EH (cell line): ENCODE measurements around the gene DTL.

ENCODE experiments used
- DNase-seq: peaks from one replicate; pipeline ENCODE4 v3.0.0-alpha.2; 2015; ENCODE audit warnings: low read depth

Gene DTL

DNA sequence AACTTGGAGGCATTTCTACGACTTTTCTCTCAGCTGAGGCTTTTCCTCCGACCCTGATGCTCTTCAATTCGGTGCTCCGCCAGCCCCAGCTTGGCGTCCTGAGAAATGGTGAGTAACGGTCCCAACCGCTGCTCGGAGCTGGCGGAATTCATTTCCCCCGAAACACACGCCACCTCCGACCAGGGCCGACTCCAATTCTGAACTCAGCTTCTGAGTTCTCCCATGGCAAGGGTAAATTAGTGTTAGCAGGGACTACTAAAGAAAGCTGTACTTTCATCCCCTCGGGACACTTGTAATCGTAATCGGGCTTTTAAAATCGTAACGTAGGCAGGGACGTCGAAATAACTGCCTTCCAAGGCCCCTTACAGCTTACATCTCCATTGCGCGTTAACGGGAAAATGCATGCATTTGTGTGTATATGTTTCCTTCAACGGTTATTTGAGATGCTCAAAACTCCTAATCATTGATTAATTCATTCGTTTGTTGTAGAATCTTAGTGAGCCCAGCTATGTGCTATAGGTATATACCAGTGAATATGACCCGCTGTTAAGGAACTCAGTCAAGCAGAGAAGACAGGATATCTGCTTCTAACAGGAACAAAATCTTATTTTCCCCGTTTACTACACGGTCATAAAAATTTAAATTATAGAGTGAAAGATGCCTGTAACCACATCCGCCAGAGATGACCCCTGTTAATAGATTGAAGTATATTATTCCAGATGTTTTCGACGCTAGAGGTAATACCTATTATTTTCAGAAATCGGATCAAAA is 472 bp downstream of the DTL start:
- no peak for DNase-seq

DNA sequence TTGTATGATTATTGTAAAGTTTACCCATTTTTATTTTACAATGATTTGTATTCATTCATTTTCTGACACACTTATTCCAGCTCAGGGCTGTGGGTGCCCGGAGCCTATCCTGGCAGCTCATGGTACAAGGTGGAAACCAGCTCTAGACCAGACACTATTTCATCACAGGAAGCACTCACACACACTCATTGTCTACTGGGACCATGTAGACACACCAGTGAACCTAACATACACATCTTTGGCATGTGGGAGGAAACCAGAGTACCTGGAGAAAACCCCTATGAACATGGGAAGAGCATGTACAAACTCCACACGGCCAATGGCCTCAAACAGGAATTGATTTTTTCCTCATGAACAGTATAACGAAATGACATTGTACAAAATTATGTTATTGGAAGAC is 2.4 kb downstream of the DTL start:
- DNase-seq, result no peak

DNA sequence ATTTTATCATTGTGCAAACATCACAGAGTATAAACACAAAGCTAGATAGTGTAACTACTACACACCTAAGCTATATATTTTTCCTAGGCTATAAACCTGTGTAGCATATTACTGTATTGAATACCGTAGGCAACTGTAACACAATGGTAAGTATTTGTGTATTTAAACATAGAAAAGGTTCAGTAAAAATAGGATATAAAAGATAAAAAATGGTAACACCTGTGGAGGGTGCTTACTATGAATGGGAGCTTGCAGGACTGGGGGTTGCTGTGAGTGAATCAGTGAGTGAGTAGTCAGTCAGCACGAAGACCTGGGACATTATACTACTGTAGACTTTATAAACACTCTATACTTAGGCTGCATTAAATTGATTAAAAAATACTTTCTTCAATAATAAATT is 4.1 kb downstream of the DTL start:
- DNase-seq, result no peak

DNA sequence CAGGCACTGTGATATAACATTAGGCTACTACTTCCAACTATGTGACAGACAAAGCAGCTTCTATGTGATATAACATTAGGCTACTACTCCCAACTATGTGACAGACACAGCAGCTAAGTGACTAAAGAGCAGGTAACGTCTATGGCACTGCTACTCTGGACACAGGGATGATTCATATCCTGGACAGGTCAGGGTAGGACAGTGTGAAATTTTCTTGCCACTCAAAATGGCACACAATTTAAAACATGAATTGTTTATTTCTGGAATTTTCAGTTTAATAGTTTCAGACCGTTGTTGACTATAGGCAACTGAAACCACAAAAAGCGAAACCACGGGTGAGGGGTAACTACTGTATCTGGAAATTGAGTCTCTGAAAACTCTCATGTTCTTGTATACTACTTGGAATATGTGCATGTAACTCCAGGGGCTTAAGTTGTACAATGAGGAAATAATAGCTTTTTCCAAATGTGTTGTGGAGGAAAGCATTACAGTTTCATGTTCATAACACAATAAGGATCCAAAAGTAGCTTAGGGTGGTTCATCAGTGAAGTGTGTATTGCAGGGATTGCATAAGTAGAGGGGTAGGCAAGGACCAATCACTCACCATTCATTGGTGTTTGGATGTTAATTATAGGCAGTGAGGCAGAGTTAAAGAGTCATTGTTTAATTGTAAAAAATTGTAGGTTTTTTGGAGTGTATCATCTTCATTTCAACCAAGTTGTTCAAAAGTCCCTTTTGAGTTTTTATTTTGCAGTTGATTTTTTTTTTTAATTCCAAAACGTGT is 5.3 kb downstream of the DTL start:
- peak; percentile 20 for DNase-seq

DNA sequence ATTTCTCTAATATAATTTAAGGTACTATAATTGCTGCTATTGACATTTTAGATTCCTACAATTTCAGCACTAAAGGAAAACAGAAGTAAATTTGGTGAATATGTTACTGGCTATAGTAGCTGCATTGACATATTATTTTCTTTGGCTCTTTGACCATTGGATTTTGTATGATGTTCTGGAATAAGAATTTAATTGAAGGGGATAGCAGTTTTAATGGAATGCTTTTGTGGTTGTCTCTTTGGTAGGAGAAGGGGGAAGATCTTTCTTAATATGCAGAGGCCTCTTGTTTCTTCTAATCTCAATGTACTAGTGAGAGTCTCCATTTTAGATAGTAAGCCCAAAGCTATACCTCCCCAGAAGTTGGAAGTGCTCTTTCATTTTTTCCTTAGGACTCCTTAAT is 6.9 kb downstream of the DTL start:
- DNase-seq, result peak; percentile 41

DNA sequence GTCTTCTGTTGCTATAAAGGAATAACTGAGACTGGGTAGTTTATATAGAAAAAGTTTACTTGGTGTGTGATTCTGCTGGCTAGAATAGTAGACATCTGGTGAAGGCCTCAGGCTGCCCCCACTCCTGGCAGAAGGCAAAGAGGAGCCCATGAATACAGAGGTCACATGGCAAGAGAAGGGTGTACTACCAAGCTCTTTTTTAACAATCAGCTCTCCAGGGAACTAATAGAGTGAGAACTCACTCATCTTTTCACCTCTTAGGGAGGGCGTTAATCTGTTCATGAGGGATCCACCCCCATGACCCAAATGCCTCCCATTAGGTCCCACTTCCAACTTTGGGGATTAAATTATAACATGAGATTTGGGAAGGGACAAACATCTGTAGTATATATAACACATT is 9.3 kb downstream of the DTL start:
- no peak for DNase-seq

DNA sequence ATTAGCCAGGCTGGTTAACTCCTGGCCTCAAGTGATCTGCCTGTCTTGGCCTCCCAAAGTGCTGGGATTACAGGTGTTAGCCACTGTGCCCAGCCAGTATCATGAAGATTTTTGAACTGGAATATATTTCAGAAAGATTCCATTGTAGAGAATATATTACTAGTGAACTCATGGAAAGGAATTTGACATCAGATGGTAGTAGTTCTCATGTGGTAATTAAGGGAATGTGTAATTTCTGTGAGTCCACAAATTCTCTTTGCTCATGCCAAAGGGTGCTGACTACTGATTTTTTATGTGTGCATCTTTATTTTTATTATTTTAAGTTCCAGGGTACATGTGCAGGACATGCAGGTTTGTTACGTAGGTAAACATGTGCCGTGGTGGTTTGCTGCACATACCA is 10.4 kb downstream of the DTL start:
- DNase-seq, result peak; percentile 62

DNA sequence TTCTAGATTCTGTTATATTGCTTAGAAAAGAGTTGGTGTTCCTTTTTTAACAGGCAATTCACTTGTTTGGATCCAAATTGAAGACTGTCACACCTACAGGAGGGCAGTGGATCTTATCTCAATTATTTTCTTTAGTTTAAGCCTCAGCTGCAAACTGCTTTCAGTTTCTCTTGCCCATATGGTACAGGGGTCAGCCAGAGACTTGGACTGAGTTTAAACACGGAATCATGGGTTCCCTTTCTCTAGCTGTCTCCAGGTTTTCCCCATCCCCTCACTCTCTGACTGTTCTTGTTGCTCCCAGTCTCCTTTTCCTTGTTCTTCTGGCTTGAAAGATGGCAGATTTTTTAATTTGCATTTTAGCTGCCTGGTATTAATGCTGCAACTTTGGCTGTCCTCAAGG is 18.4 kb downstream of the DTL start:
- DNase-seq, result no peak

DNA sequence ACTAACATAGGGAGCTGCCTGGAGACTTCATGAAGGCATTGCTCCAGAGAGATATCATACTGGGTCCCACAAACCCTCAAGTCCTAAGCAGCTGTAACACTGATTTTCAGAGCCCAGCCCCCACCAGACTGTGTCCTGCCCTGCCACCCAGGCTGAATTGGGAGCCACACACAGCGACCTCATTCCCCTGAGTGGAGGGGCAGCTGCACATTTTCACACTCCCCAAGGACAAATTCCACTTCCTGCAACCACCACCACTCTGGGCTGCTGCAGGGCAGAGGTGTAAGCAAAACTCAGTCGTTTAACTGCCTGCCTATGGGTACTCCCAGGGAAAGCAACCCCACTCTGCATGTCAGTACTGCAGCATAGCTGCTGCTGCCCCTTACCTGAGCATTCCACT is 19.8 kb downstream of the DTL start:
- no peak for DNase-seq

DNA sequence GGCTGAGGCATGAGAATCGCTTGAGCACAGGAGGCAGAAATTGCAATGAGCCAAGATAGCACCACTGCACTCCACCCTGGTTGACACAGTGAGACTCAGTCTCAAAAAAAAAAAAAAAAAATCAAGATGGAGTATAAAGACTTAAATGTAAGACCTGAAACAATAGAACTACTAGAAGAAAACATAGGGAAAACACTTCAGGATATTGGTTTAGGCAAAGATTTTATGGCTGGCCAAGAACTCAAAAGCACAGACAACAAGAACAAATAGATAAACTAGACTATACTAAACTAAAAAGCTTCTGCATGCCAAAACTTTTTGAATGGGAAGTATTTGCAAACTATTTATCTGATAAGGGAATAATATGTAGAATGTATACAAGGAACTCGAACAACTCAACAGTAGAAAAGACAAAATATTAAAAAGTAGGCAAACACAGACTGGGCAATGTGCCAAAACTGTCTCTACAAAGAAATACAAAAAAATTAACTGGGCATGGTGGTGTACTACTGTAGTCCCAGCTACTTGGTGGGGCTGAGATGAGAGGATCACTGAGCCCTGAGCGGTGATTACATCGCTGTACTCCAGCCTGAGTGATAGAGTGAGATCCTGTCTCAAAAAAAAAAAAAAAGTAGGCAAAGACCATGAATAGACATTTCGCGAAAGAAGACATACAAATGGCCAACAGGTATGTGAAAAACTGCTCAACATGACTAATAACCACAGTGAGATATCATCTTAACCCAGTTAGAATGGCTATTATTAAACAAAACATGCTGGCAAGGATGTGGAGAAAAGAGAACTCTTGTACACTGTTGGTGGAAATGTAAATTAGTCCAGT is 25.3 kb downstream of the DTL start:
- peak; percentile 15 for DNase-seq

DNA sequence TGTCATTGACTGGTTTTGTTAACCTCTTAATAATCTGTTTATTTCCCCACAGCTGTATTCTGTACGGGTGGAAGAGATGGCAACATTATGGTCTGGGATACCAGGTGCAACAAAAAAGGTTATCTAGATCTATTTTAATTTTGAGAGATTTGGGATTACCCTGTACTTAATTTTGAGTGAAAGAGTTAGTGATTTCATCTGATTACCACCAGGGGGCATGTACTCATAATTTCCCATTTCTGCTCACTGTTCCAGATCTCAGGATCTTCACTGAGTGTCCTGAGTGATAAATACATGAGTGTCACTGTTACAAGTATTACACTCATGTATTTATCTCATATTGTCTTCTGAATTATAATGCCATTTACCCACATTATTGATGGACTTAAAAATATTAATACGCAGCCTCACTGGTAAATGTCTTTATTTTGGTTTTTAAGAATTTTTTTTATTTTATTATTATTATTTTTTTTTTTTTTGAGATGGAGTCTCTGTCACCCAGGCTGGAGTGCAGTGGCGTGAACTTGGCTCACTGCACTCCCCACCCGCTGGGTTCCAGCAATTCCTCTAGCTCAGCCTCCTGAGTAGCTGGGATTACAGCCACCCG is 27.4 kb downstream of the DTL start:
- DNase-seq, result peak; percentile 62

DNA sequence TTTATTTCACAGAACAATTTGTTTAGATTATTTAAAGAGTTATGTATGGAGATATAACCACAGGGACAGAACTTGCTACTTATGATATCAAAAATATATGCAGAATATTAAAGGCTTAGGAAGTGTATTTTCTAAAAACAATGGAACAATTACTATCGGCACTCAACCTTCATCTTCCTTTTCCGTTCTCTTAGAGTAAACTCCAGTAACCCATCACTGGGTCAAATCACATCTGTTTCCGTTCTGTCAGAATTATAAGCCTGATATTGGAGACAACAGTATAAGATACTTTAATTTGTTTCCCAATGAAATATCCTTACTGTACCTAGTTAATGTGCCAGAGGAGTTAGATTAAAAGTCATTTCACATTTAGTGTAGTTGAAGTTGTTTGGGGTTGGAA is 32.2 kb downstream of the DTL start:
- DNase-seq, result no peak

DNA sequence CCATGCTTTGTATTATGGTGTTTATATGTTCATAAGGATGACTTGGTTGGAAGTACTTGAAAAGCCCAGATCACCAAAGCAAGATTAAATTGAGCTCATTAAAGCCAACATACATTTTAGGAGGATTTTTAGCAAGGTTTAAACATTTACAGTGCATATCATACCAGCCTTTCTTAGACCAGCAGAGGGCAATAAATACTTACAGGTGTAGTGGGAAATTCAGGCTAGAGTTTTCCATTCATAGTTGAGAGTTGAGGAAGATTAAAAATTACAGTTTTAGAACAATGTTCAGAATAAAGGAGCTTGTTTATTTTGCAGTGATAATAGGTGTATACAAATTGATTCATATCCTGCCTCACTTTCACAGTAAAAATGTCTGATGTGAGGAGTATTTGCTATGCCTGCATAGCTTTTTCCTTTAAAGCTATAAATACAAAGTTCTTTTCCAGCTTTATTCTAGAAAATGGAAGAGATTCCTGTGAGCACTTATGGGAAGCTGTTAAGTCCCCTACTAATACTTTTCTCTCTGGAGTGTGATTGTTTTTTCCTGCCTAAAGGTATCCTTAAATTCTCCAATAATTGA is 35.3 kb downstream of the DTL start:
- DNase-seq, result peak; percentile 68

DNA sequence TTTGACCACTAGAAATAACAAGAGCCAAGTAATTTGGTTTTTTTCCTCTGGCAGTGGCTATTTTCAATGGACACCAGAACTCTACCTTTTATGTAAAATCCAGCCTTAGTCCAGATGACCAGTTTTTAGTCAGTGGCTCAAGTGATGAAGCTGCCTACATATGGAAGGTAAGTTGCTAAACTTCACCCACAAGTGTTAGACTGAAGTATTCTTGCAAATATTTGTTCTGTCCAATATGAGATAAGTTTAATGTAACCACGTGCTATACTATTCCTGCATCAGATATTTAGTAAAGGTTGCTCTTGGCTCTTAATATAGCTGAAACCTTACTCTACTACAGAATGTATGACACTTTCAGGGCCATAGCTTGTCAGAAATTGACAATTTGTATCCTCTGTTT is 36.5 kb downstream of the DTL start:
- DNase-seq, result no peak

DNA sequence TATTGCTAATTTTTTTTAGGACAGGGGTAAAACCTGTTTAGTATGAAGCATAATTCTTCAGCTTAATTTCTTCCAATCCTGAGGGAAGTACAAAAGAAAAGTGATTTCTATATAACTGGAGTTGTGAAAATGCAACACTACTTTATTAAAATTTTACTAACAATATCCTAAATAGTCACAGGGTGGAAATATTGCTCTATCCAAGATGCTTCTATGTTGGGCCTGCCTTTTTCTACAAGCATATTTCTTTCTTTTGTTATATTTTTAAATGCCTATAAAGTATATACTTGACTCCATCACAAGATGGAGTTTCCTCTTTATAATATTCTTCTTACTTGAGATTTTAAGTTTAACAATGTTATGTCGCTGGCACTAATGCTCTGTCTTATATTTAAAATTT is 37.9 kb downstream of the DTL start:
- peak; percentile 4 for DNase-seq

DNA sequence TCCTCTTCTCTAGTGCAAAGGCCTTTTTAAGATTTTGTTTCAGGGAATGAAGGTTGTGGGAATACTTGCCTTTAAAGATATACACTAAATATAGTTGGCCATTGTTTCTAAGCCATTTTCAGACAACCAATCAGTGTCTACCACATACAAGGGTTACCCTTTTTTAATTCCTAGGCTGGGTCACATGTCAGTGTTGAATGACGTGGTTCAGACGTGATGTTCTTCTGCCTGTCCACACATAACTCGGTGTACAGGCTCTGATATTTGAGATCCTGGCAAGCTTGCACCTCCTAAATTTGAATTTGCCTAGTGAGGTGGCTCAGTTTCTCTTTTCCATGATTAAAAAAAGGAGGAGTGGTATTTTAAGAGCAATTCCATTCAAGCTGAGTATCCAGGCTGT is 38.8 kb downstream of the DTL start:
- no peak for DNase-seq

DNA sequence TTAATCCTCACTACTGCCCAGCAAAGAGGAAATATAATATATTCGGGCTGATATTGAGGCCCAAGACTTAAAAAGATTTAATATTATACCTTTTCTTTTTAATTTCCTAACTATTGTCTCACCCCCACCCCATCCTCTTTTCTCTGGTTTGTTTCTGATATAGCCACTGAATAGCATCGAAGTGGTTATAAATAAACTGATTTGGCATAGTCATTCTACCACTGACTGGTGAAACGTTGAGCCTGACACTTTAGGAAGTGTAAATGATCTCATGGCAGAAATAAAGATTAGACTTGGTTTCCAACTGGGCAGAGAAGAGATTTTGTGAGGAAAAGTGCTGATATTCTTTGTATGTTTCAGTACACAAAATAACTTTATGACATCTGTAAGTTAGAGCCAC is 39.3 kb downstream of the DTL start:
- no peak for DNase-seq

DNA sequence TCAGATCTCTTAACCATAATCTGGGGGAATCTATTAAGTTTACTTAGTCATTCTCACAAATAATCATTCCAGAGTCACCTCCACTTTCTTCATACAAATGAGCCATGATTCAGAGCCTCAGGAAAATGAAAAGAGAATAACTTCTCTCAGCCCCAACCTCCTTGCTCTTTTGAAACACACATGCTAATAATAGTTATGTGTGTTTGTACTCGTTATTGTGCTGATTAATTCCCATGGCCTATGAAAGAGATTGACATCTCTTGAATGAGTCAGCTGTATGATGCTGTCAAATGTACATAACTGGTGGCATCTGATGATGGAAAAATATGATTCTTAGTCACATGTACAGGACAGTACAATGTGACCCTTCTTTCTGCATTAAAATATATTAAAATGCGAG is 41.5 kb downstream of the DTL start:
- peak; percentile 18 for DNase-seq

DNA sequence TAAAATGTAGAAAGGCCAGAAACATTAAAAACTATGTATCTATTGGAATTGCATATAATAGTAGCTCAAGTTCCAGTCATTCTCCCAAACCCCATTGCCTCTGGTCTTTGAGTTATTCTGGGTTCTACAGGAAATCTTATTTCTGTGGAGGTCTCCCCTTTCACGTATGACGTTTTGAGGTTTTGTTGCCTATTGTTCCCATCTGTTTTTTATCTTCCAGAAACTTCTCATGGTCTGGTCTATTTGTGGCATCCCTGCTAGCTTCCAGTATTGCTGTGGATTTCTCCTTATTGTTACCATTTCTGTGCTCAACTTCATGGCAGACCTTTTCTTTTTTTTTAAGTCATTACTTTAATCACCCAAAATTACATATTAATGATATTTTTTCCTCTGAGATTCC is 43.3 kb downstream of the DTL start:
- no peak for DNase-seq

DNA sequence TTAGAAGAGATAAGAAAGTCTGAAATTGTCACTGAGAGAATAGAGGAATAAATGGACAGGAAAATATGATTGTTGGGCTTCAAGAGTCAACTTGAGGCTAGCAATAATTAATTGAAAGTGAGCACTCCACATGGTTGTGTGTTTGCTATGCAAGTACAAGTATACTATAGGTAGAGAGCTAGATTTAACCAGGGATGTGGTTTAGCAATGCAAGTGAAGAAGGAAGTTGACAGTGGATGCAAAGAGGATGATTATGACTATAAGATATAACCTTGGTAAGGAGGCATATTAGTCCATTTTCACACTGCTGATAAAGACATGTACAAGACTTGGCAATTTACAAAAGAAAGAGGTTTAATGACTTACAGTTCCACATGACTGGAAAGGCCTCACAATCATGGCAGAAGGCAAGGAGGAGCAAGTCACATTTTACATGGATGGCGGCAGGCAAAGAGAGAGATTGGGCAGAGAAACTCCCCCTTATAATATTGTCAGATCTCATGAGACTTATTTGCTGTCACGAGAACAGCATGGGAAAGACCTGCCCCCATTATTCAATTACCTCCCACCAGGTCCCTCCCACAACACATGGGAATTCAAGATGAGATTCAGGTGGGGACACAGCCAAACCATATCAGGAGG is 47.3 kb downstream of the DTL start:
- no peak for DNase-seq

DNA sequence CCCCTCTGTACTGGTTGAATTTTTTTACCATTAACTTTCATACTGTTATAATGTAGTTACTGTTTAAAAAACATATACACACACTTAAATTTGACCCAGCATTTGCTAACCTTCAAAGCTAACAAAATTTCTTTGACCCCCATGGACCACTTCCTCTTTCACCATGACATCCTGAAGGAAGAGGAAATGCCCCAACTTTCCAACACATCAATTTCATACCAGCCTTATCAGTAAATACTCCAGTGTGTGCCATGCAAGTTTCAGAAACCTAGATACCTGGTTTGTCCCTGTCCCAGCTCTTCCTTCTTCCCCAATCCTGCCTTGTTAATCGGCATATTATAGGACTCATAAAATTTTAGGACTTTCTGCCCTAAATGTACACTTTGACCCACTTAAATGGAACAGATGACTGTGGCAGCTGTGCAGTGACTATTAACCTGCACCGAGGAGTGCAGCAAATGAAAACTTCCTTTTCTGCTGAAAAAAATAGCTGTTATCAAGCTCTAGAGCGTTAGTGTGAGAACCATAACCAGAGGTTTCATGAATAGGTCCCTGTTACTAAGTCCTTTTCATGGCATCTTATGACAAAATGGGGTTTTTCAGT is 54.1 kb downstream of the DTL start:
- no peak for DNase-seq
